Endodermal cell (in vitro differentiated cells): ENCODE data around the gene ASAP2. TPM values are rescaled to one million over a fixed set of nuclear protein-coding genes. Genes with fewer than 3 reads are reported as not detected.

Experiments used
- DNase-seq: peaks from one replicate; pipeline ENCODE4 v3.0.0-alpha.2; 2017
- H3K27ac ChIP-seq: 2 replicates; pipeline ENCODE4 v1.5.1; 2013; ENCODE audit warnings: mild to moderate bottlenecking, low read depth, low read length, moderate library complexity
- H3K27me3 ChIP-seq: 2 replicates; pipeline ENCODE4 v1.6.1; 2013; ENCODE audit warnings: mild to moderate bottlenecking, low read length, moderate library complexity; ENCODE audit not compliant: insufficient read depth, control insufficient read depth, poor library complexity, severe bottlenecking
- H3K36me3 ChIP-seq: 2 replicates; pipeline ENCODE4 v1.7.0; 2013; ENCODE audit warnings: mild to moderate bottlenecking, low read length, moderate library complexity; ENCODE audit not compliant: control insufficient read depth, insufficient read depth
- H3K4me1 ChIP-seq: one replicate; pipeline ENCODE4 v1.7.0; 2013; ENCODE audit warnings: low read length; ENCODE audit not compliant: control insufficient read depth, insufficient read depth
- H3K4me3 ChIP-seq: 2 replicates; pipeline ENCODE4 v1.5.1; 2013; ENCODE audit warnings: mild to moderate bottlenecking, low read length, moderate library complexity
- H3K9ac ChIP-seq: 2 replicates; pipeline ENCODE4 v1.6.1; 2013; ENCODE audit warnings: mild to moderate bottlenecking, low read length, moderate library complexity; ENCODE audit not compliant: poor library complexity, severe bottlenecking; ENCODE audit errors: extremely low read depth
- H3K9me3 ChIP-seq: 2 replicates; pipeline ENCODE4 v1.6.1; 2013; ENCODE audit warnings: mild to moderate bottlenecking, low read length, moderate library complexity; ENCODE audit not compliant: control insufficient read depth
- H3K27ac Mint-ChIP-seq: 2 replicates; pipeline ENCODE4 v1.8.0; 2020; ENCODE audit warnings: mixed read lengths
- H3K27me3 Mint-ChIP-seq: 2 replicates; pipeline ENCODE4 v1.8.0; 2021; ENCODE audit warnings: mild to moderate bottlenecking, mixed read lengths; ENCODE audit not compliant: insufficient read depth
- H3K36me3 Mint-ChIP-seq: 2 replicates; pipeline ENCODE4 v1.8.0; 2020; ENCODE audit warnings: low read depth, mixed read lengths
- H3K4me1 Mint-ChIP-seq: 2 replicates; pipeline ENCODE4 v1.8.0; 2020; ENCODE audit warnings: mixed read lengths
- H3K4me3 Mint-ChIP-seq: 2 replicates; pipeline ENCODE4 v1.8.0; 2020; ENCODE audit warnings: mild to moderate bottlenecking, moderate library complexity, mixed read lengths
- H3K9me3 Mint-ChIP-seq: 2 replicates; pipeline ENCODE4 v1.8.0; 2020; ENCODE audit warnings: mild to moderate bottlenecking, mixed read lengths
- CTCF ChIP-seq: fragments of 200-600 bp; sonication (generic); conservative IDR thresholded peaks from 2 replicates; pipeline ENCODE4 v1.5.0; 2021; ENCODE audit warnings: antibody characterized with exemption, mild to moderate bottlenecking
- WGBS, 2 experiments: methylation state at CpG; one replicate each; pipeline versions ENCODE4 v1.1.5 to v1.1.7; 2013; ENCODE audit warnings: missing lambda C conversion rate in 2 of 2, mixed read lengths in 1 of 2; ENCODE audit not compliant: insufficient coverage in 1 of 2, insufficient read length in 1 of 2; 5-methylcytosine and 5-hydroxymethylcytosine counted together
- total RNA-seq, 2 donors: library from RNA; stranded (reverse); fragmentation: NEBNext Ultra II Directional in 1 of 2; extraction: Animal tissue kit (Norgen Biotek cat#: 25700) in 1 of 2; gene quantifications; 2 replicates in 1 of 2; 3 replicates in 1 of 2; pipeline ENCODE4 v1.2.1, GENCODE V29; 2021

ASAP2 gene
- total RNA-seq, 2 donors from 2014 or later, result 11.8 to 20.4 TPM

- Mint-ChIP-seq H3K27me3 (peaks cover 7% of the 10 kb centered on the region), H3K4me1 (peaks cover 9% of the 10 kb centered on the region), H3K36me3 (no peaks in the 10 kb centered on the region), H3K27ac (no peak overlapping the region), H3K4me3 (no peak overlapping the region), H3K9me3 (no peaks in the 10 kb centered on the region)
- TF ChIP-seq CTCF, result no peak
- Histone ChIP-seq H3K27ac (no peak overlapping the region), H3K36me3 (no peaks in the 10 kb centered on the region), H3K9ac (no peak overlapping the region), H3K27me3 (no peaks in the 10 kb centered on the region), H3K9me3 (no peaks in the 10 kb centered on the region), H3K4me3 (no peak overlapping the region), H3K4me1 (no peaks in the 10 kb centered on the region)
- WGBS, 2 experiments, result 41% methylated on average over 2 of the region's 2 CpGs; no CpG with 5 or more reads in 1 of the 2 experiments
- DNase-seq, result peak; percentile 68
Observed at GRCh38 chr2:9256570-9257043, 50.0 kb downstream of the ASAP2 start.

DNA sequence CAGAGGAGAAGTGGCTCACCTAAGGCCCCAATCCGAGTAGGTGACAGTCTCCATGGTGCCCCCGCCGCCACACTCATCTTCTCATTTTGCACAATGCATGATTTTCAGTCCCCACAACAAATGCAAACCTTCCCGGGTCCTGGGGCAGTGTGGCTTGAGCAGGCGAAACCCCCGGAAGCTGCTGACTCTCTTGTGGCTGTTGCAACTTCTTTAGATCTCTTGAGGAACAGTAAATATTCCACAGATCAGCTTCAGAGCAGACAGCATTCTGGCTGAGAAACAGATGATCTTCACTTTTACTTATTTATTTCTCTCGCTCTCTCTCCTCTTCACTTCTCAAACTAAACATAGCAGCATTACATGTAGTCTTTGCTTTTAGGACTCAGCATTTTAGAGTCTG lies 51.9 kb downstream of the ASAP2 start:
- 92 to 96% methylated on average over 3 to 7 of the region's 7 CpGs for WGBS, 2 experiments
- Histone ChIP-seq H3K36me3 (no peaks in the 10 kb centered on the region), H3K9me3 (no peaks in the 10 kb centered on the region), H3K4me1 (peaks cover 4% of the 10 kb centered on the region), H3K27me3 (no peaks in the 10 kb centered on the region), H3K27ac (peak overlapping the region; percentile 61), H3K4me3 (no peak overlapping the region), H3K9ac (no peak overlapping the region)
- Mint-ChIP-seq H3K4me1 (peaks cover 16% of the 10 kb centered on the region), H3K4me3 (no peak overlapping the region), H3K36me3 (no peaks in the 10 kb centered on the region), H3K9me3 (no peaks in the 10 kb centered on the region), H3K27me3 (peaks cover 5% of the 10 kb centered on the region), H3K27ac (no peak overlapping the region)
- no peak for DNase-seq
- no peak for TF ChIP-seq CTCF

GRCh38 chr2:9258953-9259399 lies 52.4 kb downstream of the ASAP2 start:
- Histone ChIP-seq H3K36me3 (no peaks in the 10 kb centered on the region), H3K27me3 (no peaks in the 10 kb centered on the region), H3K27ac (peak overlapping the region; percentile 61), H3K4me1 (peaks cover 4% of the 10 kb centered on the region), H3K4me3 (no peak overlapping the region), H3K9ac (no peak overlapping the region), H3K9me3 (no peaks in the 10 kb centered on the region)
- WGBS, 2 experiments, result 81 to 89% methylated on average over 8 to 12 of the region's 12 CpGs
- H3K4me3 Mint-ChIP-seq, result no peak overlapping the region
- no peak for DNase-seq
- no peaks in the 10 kb centered on the region for H3K36me3 Mint-ChIP-seq
- H3K9me3 Mint-ChIP-seq, result no peaks in the 10 kb centered on the region
- TF ChIP-seq CTCF, result no peak
- peaks cover 5% of the 10 kb centered on the region for H3K27me3 Mint-ChIP-seq
- H3K4me1 Mint-ChIP-seq, result peaks cover 16% of the 10 kb centered on the region
- H3K27ac Mint-ChIP-seq, result no peak overlapping the region
